HFFc6 (cell line): ENCODE results near the gene EFL1. TPM values are rescaled to one million over a fixed set of nuclear protein-coding genes. Genes with fewer than 3 reads are reported as not detected.

Experiments
- DNase-seq: peaks from one replicate; pipeline ENCODE4 v3.0.0-alpha.2; 2018
- H3K27ac Mint-ChIP-seq: 2 replicates; pipeline ENCODE4 v1.8.0; 2020; ENCODE audit warnings: mild to moderate bottlenecking, mixed read lengths
- H3K27me3 Mint-ChIP-seq: 2 replicates; pipeline ENCODE4 v1.8.0; 2021; ENCODE audit warnings: mild to moderate bottlenecking, moderate library complexity, mixed read lengths; ENCODE audit not compliant: insufficient read depth
- H3K36me3 Mint-ChIP-seq: 2 replicates; pipeline ENCODE4 v1.8.0; 2021; ENCODE audit warnings: low read depth, mixed read lengths
- H3K4me1 Mint-ChIP-seq: 2 replicates; pipeline ENCODE4 v1.8.0; 2020; ENCODE audit warnings: low read depth, mixed read lengths
- H3K4me3 Mint-ChIP-seq: 2 replicates; pipeline ENCODE4 v1.8.0; 2020; ENCODE audit warnings: mild to moderate bottlenecking, moderate library complexity, mixed read lengths
- H3K9me3 Mint-ChIP-seq: 2 replicates; pipeline ENCODE4 v1.8.0; 2020; ENCODE audit warnings: mild to moderate bottlenecking, mixed read lengths
- total RNA-seq, 6 experiments: library from RNA; stranded (reverse); fragmentation: NEBNext Ultra II Directional; extraction: Animal tissue kit (Norgen Biotek cat#: 25700); gene quantifications; 2 replicates in 1 of 6; 3 replicates in 5 of 6; pipeline ENCODE4 v1.2.3, GENCODE V29; 2021
- TF ChIP-seq, protein P1 (sequence below): fragments of 200-600 bp; sonication (generic); IDR thresholded peaks from 2 replicates; pipeline ENCODE4 v1.5.0; 2021; ENCODE audit warnings: antibody characterized with exemption, mild to moderate bottlenecking

The EFL1 gene
- total RNA-seq, 6 experiments from 2014 or later = 14.3 to 20.5 (median 18.5) TPM

- TF ChIP-seq, protein P1, sequence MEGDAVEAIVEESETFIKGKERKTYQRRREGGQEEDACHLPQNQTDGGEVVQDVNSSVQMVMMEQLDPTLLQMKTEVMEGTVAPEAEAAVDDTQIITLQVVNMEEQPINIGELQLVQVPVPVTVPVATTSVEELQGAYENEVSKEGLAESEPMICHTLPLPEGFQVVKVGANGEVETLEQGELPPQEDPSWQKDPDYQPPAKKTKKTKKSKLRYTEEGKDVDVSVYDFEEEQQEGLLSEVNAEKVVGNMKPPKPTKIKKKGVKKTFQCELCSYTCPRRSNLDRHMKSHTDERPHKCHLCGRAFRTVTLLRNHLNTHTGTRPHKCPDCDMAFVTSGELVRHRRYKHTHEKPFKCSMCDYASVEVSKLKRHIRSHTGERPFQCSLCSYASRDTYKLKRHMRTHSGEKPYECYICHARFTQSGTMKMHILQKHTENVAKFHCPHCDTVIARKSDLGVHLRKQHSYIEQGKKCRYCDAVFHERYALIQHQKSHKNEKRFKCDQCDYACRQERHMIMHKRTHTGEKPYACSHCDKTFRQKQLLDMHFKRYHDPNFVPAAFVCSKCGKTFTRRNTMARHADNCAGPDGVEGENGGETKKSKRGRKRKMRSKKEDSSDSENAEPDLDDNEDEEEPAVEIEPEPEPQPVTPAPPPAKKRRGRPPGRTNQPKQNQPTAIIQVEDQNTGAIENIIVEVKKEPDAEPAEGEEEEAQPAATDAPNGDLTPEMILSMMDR = no peak
- Mint-ChIP-seq H3K27ac (no peak overlapping the region), H3K4me3 (no peak overlapping the region), H3K27me3 (no peaks in the 10 kb centered on the region), H3K9me3 (no peaks in the 10 kb centered on the region), H3K36me3 (peaks cover 13% of the 10 kb centered on the region), H3K4me1 (peaks cover 36% of the 10 kb centered on the region)
- no peak for DNase-seq
Observed at GRCh38 chr15:82173108-82173507, 89.4 kb downstream of the EFL1 start.

DNA sequence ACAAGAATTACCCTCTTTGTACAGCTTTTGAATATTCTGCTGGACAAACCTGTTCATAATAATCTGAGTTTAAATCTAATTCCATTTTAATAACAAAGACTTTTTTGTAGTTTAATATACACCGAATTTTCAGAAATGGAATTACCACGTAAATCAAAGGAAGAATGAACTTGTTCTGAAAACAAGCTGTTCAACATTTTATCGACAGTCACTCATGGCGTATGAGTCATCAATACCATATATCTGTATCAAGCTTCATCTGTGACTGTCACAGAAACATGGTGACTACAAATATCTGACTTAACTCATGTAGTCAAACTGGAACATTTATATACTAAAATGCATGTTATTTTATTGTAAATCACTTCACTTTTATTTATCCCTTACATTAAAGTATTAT, 90.0 kb downstream of the EFL1 start:
- Mint-ChIP-seq H3K36me3 (peaks cover 13% of the 10 kb centered on the region), H3K27ac (no peak overlapping the region)

DNA sequence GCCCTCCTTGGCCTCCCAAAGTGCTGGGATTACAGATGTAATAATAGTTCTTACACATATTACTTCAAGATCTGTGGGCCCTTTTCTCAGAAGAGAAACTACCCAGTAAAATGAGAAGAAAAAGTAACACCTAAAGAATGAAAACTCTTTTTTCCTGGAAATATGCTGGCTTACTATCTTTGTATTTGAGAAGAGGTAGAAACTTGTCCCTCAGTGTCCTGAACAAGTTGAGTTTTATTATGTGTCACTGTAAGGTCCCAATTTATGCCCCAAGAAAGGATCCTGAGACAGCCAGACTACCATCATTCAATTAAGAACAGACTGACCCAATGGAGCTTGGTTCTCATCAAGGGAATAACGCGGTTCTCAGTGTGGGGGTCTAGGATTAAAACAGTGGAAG, 93.8 kb downstream of the EFL1 start:
- peaks cover 17% of the 10 kb centered on the region for H3K4me1 Mint-ChIP-seq

More for the DNA sequence above, 90.0 kb downstream of the EFL1 start:
- no peaks in the 10 kb centered on the region for H3K9me3 Mint-ChIP-seq
- H3K4me1 Mint-ChIP-seq = peaks cover 30% of the 10 kb centered on the region
- no peaks in the 10 kb centered on the region for H3K27me3 Mint-ChIP-seq
- no peak for DNase-seq
- H3K4me3 Mint-ChIP-seq = no peak overlapping the region
- TF ChIP-seq, protein P1 = no peak

GRCh38 chr15:82168296-82168695, 94.2 kb downstream of the EFL1 start:
- DNase-seq = no peak
- TF ChIP-seq, protein P1 = no peak
- Mint-ChIP-seq H3K9me3 (no peaks in the 10 kb centered on the region), H3K36me3 (peaks cover 16% of the 10 kb centered on the region), H3K4me1 (peaks cover 17% of the 10 kb centered on the region), H3K27ac (no peak overlapping the region), H3K27me3 (no peaks in the 10 kb centered on the region; the same call in 1 of the 2 replicates), H3K4me3 (no peak overlapping the region)

More for the DNA sequence above, 93.8 kb downstream of the EFL1 start:
- H3K27ac Mint-ChIP-seq = no peak overlapping the region; the same call in 1 of the 2 replicates
- no peak overlapping the region for H3K4me3 Mint-ChIP-seq
- no peak for DNase-seq
- H3K36me3 Mint-ChIP-seq = peaks cover 16% of the 10 kb centered on the region
- H3K27me3 Mint-ChIP-seq = no peaks in the 10 kb centered on the region; the same call in 1 of the 2 replicates
- H3K9me3 Mint-ChIP-seq = no peaks in the 10 kb centered on the region
- TF ChIP-seq, protein P1 = no peak

DNA sequence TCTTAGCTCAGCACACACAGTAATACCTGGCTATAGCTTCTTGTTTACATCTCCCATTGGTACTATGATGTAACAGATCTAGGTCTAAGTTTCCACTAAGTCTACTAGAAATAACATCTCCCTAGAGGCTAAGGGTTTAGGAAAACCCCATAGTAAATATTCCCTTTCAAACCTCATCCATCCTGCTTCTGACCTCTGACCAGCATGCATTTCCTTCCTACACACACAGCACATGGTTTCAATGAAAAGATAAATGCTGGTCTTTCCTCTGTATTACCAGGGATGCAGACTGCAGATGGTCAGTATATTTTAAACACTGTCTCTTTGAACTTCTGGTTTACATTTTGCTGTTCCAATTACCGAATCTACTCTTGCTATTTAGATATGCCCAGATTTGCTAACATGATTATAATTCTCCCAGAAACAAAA, 96.6 kb downstream of the EFL1 start:
- DNase-seq = no peak
- H3K27me3 Mint-ChIP-seq = no peaks in the 10 kb centered on the region; the same call in 1 of the 2 replicates
- H3K4me1 Mint-ChIP-seq = peaks cover 21% of the 10 kb centered on the region
- H3K27ac Mint-ChIP-seq = 0 out of 2 replicates have a peak overlapping the region, but pooled peaks have one; percentile 6
- peaks cover 35% of the 10 kb centered on the region for H3K36me3 Mint-ChIP-seq
- TF ChIP-seq, protein P1 = no peak
- H3K9me3 Mint-ChIP-seq = no peaks in the 10 kb centered on the region
- H3K4me3 Mint-ChIP-seq = no peak overlapping the region

GRCh38 chr15:82159922-82160321, 102.6 kb downstream of the EFL1 start:
- peak overlapping the region; percentile 53 for H3K4me3 Mint-ChIP-seq
- no peaks in the 10 kb centered on the region for H3K9me3 Mint-ChIP-seq
- peaks cover 40% of the 10 kb centered on the region for H3K36me3 Mint-ChIP-seq
- peak; percentile 100 for DNase-seq
- peaks cover 2% of the 10 kb centered on the region for H3K27me3 Mint-ChIP-seq
- H3K4me1 Mint-ChIP-seq = peaks cover 31% of the 10 kb centered on the region
- TF ChIP-seq, protein P1 = no peak
- peak overlapping the region; percentile 94 for H3K27ac Mint-ChIP-seq
